NCI-H187 (cell line): ENCODE results near the gene VWF.
"Not testable (repeated sequence)": the region's sequence is repeated elsewhere in the genome, so short reads cannot be mapped to it uniquely, and the experiment has no call there.

Experiments used
- DNase-seq, 2 experiments: peaks; one replicate each; lab custom pipeline; 2025; lab: John Stamatoyannopoulos, UW

Gene VWF

GRCh38 chr12:6145564-6145963 is 21.1 kb upstream of the VWF start:
- DNase-seq = no peak

GRCh38 chr12:6143303-6143675 is 18.8 kb upstream of the VWF start:
- DNase-seq = no peak

DNA sequence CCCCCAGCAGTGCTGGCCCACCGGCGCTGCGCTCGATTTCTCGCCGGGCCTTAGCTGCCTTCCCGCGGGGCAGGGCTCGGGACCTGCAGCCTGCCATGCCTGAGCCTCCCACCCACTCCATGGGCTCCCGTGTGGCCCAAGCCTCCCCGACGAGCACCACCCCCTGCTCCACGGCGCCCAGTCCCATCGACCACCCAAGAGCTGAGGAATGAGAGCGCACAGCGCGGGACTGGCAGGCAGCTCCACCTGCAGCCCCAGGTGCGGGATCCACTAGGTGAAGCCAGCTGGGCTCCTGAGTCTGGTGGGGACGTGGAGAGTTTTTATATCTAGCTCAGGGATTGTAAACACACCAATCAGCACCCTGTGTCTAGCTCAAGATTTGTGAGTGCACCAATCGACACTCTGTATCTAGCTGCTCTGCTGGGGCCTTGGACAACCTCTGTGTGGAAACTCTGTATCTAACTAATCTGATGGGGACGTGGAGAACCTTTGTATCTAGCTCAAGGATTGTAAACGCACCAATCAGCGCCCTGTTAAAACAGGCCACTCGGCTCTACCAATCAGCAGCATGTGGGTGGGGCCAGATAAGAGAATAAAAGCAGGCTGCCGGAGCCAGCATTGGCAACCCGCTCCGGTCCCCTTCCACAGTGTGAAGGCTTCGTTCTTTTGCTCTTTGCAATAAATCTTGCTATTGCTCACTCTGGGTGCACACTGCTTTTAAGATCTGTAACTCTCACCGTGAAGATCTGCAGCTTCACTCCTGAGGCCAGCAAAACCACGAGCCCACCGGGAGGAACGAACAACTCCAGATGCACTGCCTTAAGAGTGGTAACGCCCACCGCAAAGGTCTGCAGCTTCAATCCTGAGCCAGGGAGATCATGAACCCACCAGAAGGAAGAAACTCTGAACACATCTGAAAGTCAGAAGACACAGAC is 18.2 kb upstream of the VWF start:
- DNase-seq = not testable (repeated sequence)

DNA sequence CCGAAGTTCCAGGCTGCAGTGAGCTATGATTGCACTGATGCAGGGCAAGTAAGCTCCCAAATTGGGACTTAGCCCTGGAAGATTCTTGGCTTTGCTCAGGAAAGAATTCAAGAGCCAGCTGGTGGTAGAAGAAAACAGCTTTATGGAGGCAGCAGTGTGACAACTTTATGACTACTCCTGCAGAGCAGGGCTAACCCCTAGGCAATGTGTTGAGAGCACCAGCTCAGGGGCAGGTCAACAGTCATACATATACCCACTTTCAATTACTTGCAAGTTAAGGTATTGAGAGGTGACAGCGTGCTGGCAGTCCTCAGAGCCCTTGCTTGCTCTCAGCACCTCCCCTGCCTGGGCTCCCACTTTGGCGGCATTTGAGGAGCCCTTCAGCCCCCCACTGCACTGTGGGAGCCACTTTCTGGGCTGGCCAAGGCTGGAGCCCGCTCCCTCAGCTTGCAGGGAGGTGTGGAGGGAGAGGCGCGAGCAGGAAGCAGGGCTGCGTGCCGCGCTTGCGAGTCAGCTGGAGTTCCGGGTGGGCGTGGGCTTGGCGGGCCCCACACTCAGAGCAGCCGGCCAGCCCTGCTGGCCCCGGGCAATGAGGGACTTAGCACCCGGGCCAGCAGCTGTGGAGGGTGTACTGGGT is 17.4 kb upstream of the VWF start:
- not testable (repeated sequence) for DNase-seq

GRCh38 chr12:6140651-6141447 is 16.4 kb upstream of the VWF start:
- no peak for DNase-seq

DNA sequence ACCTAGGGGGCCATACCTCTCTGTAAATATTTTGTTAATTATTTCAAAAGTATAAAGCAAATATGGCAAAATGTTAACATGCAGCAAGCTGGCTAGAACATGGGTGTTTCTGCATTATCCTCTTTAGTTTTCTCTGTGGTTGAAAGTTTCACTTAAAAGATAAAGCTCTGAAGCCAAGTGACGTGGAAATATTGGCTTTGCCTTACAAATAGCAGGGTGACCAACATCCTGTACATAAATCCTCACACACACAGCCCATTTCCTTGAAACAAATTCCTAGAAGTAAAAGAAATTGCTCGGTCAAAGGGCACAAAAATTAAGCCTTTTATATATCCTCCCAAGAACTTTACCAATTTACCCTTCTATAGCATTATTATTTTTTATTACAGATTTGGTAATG is 10.6 kb upstream of the VWF start:
- DNase-seq = no peak

- DNase-seq = no peak
These were observed 9.2 kb upstream of the VWF start for GRCh38 chr12:6133642-6134041.

DNA sequence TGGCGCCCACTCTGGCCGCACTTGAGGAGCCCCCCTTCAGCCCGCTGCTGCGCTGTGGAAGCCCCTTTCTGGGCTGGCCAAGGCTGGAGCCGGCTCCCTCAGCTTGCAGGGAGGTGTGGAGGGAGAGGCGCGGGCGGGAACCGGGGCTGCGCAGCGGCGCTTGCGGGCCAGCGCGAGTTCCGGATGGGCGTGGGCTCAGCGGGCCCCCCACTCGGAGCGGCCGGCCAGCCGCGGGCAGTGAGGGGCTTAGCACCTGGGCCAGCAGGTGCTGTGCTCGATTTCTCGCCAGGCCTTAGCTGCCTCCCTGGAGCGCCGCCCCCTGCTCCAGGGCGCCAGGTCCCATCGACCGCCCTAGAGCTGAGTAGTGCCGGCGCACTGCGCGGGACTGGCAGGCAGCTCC is 8.0 kb upstream of the VWF start:
- DNase-seq = no peak

DNA sequence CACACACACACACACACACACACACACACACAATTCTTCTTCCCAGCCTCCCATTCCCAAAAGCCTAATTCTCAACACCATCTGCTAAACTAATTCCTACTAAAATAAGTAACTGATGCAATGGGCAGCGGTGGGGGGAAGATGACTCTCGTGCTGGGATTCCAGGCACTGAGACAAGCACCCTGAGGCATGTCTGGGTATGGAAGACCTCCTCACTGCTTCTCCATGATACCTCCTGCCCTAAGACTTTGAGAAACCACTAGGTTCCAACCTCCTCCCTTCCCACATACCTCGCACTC is 789 bp upstream of the VWF start:
- no peak for DNase-seq

DNA sequence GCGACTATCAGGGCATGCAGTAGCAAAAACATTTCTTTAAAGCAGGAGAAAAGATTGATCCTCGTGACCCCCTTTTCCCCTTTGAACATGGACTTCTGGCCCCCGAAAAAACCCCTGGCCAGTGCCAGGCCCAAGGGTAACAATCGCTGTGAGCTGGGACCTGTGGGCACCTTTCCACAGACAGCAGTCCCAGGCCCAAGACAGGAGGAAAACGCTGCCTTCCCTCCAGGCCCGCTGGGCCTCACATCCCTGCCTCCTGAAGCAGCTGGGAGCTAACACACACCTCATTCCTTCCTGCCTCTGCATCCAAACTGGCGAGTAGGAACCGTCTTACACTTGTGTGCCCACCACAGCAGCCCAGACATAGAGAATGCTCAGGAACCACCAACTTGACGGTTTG is 1.2 kb downstream of the VWF start:
- no peak for DNase-seq

GRCh38 chr12:6122201-6122600 is 2.3 kb downstream of the VWF start:
- no peak for DNase-seq

DNA sequence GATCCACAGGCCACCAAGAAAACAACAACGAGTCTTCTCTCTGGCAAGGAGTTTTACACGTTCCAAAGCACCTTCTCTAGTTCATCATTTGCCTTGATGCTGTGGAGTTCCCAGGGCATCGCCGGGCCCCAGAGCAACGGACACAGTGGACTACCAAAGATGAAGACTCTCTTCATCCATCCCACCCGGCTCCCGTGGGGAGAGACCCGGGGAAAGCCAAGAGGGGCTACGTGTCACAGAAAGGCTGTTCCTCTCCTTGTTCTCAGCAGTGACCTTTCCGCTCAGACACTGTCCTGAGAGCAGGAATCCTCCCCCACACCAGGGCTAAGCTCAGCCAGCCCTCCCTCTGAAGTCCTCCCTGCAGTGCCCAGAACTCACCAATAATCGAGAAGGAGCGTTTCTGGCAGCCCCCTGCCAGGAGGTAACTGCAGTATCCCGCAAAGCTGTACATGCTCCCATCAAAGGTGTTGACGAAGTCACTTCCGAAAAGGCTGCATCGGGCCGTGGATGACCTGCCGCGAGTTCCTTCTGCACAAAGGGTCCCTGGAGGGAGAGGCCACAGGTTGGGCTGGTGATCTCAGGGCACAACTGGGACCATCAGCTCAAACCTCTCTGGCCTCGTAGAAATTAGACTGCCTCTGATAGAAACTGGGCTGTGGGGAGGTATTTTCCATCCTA is 3.5 kb downstream of the VWF start:
- DNase-seq = no peak

DNA sequence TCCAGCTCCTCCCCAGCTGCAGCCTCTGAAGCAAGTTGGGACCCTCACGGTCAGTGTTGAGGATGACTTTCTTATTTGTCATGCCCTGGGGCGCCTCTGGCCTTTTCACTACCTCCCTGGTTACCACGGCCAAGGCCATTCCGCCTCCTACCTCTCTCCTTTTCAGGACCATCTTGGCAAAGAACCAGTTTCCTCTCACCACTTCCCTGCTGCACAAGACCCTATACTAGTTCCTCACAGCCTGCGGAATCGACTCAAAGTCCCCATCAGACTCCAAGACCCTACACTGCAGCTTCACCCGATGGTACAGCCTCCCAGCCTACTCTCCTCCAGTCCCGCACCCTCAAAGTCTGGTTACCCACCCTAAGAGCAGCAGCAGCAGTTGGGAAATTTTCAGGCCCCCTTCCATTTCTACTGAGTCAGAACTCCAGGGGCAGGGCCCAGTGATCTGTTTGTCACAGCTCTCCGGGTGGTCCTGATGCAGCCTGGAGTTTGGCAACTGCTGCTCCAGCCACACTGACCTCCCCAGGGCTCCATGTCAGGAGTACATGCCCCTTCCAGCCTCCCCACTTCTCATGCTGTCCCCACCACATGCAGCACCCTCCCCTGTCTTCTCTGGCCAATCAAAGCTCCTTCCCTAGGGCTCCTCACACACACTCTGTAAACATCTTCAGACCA is 5.4 kb downstream of the VWF start:
- no peak for DNase-seq

- DNase-seq = no peak
These were observed 7.9 kb downstream of the VWF start for GRCh38 chr12:6116471-6117021.

DNA sequence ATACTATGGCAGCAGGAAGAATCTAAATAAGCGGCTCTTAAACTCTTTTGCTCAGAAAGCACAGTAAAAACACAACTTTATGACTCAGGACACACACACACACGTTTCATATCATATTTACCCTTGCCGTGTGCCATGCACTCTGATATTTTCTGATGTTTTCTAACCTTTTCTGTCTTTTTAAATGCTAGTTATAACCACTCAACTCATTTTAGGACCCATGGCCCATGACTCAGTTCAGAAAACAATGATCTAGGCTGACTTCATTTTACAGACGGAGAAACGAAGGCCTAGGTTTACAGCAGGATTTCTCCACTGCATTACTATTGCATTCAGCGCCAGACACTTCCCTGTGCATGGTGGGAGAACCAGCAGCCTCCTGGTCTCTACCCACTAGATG is 9.1 kb downstream of the VWF start:
- no peak for DNase-seq

- no peak for DNase-seq
These were observed 10.0 kb downstream of the VWF start for GRCh38 chr12:6114476-6114870.

DNA sequence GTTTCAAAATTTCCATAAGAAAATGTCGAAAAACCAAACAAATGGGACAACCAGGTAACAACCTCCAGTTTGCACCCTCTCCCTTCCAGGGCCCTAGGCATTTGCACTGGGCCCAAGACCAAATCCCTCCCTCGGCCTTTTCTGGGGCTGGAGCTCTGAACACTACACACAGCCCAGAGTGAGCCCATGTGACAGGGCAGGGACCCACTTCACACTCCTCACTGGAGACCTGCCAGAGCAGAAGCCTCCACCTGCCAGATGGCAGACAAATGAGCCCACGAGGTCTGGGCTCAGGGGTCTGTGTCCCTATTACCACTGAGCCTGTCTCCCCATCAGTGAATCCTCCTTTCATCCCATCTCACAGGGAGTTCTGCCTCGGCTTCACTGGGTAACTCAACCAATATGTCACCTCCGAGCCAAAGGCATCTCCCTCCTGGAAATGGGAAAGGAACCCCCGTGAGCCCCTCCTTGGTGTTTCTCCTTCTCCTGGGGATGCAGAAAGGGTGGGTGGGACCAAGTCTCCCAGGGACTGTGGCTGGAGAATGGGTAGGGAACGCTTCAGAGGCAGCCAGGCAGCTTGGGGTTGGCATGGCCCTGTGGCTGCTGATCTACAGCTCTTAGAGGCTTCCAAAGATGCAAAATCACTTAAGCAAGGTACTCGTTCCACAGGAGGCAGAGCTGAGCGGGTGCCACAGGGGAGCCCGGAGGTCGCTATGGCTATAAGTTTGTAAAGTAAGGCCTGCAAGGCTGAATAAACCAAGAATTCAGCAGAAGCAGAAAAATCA is 10.6 kb downstream of the VWF start:
- DNase-seq = no peak

DNA sequence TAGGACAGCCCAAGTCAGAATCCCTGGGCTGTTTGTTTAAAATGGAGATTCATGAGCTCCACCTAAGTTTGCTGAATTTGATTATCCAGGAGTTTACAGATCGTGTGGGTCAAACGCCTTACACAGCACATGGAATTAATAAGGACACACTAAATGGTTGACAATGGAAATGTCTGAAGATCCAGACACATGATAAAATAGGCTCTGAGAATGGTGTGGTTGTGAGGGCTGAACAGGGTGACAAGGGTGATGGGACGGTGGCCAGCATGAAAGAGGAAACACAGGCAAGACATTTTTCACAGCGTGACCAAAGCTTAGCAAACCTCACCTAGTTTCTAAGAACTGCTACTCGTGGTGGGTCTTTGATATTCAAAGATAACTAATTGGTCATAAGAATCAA is 12.5 kb downstream of the VWF start:
- no peak for DNase-seq

DNA sequence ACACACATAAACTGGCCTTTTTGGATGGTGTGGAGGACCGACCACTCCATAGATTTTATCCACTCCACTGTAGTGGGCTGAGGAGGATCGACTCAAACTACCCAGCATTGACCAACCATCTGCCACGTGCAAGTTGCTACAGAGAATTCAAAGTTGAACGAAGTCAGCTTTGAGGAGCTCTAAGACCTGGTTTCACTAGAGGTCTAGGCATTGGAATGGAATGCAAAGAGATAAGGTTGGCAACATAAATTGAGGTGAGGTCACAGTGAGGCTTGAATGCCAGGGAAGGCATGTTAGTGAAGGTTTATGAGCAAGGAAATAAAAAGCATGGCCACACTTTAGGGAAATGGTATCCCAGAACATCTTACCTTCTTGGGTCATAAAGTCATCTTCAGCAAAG is 14.5 kb downstream of the VWF start:
- no peak for DNase-seq

GRCh38 chr12:6106218-6106617 is 18.3 kb downstream of the VWF start:
- no peak for DNase-seq

- DNase-seq = no peak
These were observed 19.6 kb downstream of the VWF start for GRCh38 chr12:6104842-6105241.
